IPS-NIHi11 (cell line): ENCODE results near the gene DZANK1.
"Not testable (repeated sequence)": the region's sequence is repeated elsewhere in the genome, so short reads cannot be mapped to it uniquely, and the experiment has no call there.

ENCODE experiments used
- DNase-seq: peaks from one replicate; pipeline ENCODE4 v3.0.0; 2012; ENCODE audit warnings: mixed read lengths, low spot score

The DZANK1 gene

GRCh38 chr20:18466894-18467730 is at the start of gene DZANK1, which contains the start of gene POLR3F:
Gene DZANK1, minus strand, starts transcription at chr20:18467030. Its CDS starts 1,672 bp downstream, at chr20:18465358.
Gene POLR3F, plus strand, starts transcription at chr20:18467390. Its CDS starts 117 bp downstream, at chr20:18467507.
- peak; percentile 99 for DNase-seq

DNA sequence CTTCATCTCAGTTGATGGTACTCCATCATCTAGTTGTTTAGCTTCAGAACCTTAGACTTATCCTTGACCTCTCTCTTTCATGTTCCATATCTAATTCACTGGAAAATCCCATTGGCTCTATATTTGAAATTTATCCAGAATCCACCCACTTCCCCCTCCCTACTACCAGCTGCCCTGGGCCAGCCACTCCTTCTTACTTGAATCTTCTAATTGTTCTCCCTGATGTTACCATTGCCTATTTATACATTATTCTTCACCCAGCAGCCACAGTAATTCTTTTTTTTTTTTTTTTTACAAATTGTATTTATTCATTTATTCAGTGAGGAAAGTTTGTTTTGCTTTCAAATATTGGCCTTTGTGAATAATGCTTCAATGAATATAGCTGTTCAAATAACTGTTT is 49.1 kb upstream of the DZANK1 start:
- no peak for DNase-seq

- DNase-seq, result no peak
Observed at GRCh38 chr20:18514127-18514526, 47.3 kb upstream of the DZANK1 start.

- DNase-seq, result no peak
Observed at GRCh38 chr20:18513208-18513607, 46.4 kb upstream of the DZANK1 start.

DNA sequence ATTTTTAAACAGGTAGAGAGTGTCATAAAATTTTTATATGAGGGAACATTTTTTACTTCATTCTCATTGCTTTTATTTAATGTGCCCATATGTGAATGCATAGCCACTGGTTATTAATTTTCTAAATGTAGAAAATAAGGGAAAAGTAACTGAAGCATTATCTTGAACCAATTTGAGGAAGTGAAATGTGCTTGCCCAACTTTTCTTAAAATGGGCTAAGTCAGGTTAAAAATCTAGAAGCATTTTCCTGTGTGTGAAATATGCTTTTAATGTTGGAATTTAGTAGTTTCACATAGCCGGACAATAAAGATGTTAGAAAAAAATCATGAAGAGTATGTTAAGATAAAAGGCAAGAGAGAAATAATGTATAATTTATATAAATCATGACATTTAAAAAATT is 44.7 kb upstream of the DZANK1 start:
- DNase-seq, result no peak

- DNase-seq, result peak; percentile 97
Observed at GRCh38 chr20:18507218-18508191, 40.7 kb upstream of the DZANK1 start, which contains the start of gene SEC23B. Gene SEC23B, plus strand, starts transcription at chr20:18507940. Its CDS starts 2,896 bp downstream, at chr20:18510836.

GRCh38 chr20:18506744-18507143 is 39.9 kb upstream of the DZANK1 start:
- DNase-seq, result no peak

DNA sequence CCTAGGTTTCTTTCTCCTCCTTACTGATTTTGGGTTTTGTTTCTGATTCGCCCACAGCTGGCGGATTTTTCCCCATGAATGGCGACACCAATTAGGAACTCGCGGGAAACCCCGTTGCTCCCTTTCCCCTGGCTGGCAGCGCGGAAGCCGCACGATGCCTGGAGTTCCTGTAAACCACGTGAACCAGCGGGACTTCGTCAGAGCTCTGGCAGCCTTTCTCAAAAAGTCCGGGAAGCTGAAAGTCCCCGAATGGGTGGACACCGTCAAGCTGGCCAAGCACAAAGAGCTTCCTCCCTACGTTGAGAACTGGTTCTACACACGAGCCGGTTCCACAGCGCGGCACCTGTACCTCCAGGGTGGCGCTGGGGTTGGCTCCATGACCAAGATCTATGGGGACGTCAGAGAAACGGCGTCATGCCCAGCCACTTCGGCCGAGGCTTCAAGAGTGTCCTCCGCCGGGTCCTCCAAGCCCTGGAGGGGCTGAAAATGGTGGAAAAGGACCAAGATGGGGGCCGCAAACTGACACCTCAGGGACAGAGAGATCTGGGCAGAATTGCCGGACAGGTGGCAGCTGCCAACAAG is 37.7 kb upstream of the DZANK1 start:
- DNase-seq, result no peak

- not testable (repeated sequence) for DNase-seq
Observed at GRCh38 chr20:18501672-18502071, 34.8 kb upstream of the DZANK1 start.

DNA sequence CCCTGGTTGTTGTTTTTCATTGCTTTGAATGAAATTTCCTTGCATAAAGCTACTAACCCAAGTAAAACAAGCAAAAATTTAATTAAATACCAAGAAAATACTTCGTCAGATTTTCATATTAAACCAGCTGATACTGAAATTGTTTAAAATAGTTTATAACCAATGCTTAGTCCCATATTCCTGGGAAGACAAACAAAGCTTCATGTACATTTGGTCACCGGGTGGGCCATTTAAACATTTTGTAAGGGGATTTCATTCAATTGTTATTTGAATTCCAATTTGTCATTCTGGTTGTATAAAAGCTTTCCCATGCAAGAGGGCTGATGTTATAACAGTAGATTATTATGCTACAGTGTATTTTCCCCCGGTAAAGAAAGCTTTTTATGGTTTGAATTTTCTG is 30.8 kb upstream of the DZANK1 start:
- no peak for DNase-seq

- peak; percentile 90 for DNase-seq
Observed at GRCh38 chr20:18496740-18497592, 30.1 kb upstream of the DZANK1 start, which contains the start of gene RBBP9. Gene RBBP9, minus strand, starts transcription at chr20:18497225. Its CDS starts 58 bp downstream, at chr20:18497167.

DNA sequence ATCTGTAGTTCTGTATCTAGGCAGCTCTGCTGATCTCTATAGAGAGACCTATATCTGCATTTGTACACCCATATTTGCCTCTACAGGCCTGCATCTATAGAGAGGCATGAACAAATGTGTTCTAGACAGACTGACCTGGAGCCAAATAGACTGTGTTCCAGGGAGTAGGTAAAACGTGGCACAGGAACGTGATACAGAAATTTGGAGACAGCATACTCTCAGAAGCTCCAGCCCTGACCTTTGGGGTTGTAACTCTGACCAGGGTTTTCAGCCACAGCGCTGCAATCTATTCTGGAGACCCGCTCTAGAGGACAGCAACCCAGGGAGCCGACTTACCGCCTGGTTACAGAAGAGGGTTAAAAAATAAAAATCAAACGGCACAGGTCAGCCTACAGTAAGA is 29.2 kb upstream of the DZANK1 start:
- DNase-seq, result no peak

DNA sequence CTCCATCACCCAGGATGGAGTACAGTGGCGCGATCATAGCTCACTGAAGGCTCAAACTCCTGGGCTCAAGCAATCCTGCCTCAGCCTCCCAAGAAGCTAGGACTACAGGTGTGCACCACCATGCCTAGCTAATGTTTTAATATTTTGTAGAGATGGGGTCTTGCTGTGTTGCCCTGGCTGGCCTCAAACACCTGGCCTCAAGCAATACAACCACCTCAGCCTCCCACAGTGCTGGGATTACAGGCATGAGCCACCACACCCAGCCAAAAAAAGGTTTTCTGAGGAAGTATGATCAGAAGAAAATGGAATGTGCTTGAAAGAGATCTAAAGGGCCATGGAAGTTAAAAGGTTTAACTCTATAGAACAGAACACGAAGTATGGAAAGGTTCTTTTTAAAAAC is 21.5 kb upstream of the DZANK1 start:
- no peak for DNase-seq

DNA sequence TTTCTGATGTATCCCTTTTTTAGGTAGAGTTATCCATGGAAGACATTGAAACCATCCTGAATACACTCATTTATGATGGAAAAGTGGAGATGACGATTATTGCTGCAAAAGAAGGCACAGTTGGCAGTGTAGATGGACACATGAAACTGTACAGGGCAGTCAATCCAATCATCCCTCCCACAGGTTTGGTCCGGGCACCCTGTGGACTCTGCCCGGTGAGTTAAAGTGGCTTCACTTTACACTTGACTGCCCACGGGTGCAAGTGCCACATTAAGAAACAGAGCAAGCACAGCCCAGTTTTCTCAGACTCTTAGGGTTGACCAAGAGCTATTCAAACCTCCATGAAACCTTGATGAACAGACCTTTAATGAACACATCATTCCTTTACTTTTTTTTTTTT is 14.8 kb upstream of the DZANK1 start:
- no peak for DNase-seq

GRCh38 chr20:18477821-18478220 is 11.0 kb upstream of the DZANK1 start:
- no peak for DNase-seq

DNA sequence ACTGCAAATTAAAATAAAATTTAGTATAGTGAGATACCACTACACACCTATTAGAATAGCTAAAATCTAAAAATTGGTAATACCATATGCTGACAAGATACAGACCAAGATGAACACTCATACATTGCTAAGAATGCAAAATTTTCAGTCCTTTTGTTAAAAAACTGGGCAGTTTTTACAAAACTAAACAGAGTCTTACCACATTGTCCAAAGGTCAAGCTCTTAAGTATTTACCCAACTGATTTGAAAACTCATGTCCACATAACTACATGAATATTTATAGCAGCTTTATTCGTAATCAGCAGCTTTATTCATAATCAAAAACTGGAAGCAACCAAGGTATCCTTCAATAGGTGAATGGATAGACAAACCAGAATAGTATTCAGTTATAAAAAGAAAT is 10.4 kb upstream of the DZANK1 start:
- DNase-seq, result no peak

DNA sequence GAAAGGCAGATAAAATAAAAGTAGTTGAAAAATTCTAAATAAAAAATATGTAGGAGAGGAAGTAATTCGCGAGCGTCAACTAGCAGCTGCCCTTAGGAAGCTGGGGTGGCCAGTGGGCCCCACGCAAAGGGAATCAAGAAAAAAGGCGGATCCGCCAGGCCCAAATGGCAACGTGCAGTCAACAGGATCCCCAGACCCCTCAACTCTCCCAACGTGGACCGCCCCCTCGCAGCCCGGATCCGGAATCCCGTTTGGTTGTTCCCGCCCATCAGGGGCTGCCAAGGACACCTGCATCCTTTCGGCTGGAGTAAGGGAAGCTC is 296 bp downstream of the DZANK1 start:
- no peak for DNase-seq

GRCh38 chr20:18465536-18466200 is 1.2 kb downstream of the DZANK1 start:
- no peak for DNase-seq

DNA sequence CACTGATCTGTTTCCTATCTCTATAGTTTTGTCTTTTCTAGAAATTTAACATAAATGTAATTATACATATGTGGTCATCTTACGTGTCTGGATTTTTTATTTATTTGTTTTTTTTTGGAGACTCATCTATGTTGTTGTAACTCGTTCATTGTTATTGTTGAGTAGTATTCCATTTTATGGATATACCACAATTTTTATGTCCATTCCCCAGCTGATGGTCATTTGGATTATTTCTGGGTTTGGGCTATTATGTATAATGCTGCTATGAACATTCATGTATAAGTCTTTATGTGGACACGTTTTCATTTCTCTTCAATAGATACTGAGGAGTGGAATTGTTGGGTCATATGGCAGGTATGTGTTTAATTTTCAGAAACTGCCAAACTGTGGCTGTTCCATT is 10.2 kb downstream of the DZANK1 start:
- DNase-seq, result no peak

DNA sequence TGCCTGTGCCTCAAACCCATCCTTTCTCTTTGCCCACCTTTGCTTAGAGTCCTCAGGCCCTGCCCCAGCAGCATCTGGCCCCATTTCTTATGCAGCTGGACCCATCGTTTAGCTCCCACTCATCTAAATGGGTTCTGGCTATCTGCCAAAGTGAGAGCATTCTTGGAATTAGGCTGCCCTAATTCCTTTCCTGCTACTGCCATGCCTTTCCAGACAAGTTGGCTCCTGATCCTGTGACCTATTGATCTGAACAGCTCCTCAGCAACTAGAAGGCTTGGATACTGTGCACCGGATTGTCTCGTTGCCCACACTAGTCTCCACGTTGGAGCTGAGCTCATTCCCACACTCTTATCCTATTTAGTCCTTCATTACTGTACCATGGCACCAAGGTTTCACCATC is 22.9 kb downstream of the DZANK1 start:
- DNase-seq, result no peak

DNA sequence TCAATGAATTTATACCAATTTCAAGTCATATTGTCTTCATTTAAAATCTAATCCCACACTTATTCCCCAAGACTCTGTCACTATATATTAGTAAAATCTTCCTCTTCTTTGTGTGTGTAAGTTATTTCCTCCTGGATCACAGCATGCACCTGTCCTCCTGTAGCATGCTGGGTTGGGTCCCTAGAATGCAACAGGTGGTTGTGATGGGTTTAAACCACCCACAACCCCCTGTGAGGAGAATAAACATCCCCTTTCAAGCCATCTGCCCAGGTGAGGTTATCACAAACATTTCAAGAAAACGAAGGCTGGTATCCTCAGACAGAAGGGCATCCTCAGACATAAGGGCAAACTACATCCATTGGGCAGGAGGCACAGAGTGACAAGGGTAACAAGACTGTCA is 26.4 kb downstream of the DZANK1 start:
- DNase-seq, result no peak
